Omental fat pad (tissue), 4 donors: ENCODE data around the gene PALB2. TPM values are rescaled to one million over a fixed set of nuclear protein-coding genes. Genes with fewer than 3 reads are reported as not detected.

ENCODE experiments used
- ATAC-seq: fragments of 150-250 bp; one replicate; pipeline ENCODE4 v1.9.1; 2016; ENCODE audit warnings: mild to moderate bottlenecking, moderate library complexity; ENCODE audit not compliant: low FRiP score
- DNase-seq: peaks from one replicate; pipeline ENCODE4 v3.0.0-alpha.2; 2019; ENCODE audit warnings: low spot score
- total RNA-seq, 4 donors: library from RNA; depleted of rRNA; stranded (reverse); fragments of >200 nt; gene quantifications; one replicate each; pipeline ENCODE4 v1.1.0, GENCODE V29; 2016
- TF ChIP-seq, protein P1 (sequence below), 3 donors: fragments of 450-650 bp; IDR thresholded peaks; one replicate each; pipeline ENCODE4 v1.5.1; 2016 to 2017; ENCODE audit warnings: antibody characterized with exemption in 3 of 3, mild to moderate bottlenecking in 3 of 3, moderate library complexity in 2 of 3

Gene PALB2
- total RNA-seq, 4 donors from 2014 or later, result 6.3 to 13.8 (median 11.9) TPM

DNA sequence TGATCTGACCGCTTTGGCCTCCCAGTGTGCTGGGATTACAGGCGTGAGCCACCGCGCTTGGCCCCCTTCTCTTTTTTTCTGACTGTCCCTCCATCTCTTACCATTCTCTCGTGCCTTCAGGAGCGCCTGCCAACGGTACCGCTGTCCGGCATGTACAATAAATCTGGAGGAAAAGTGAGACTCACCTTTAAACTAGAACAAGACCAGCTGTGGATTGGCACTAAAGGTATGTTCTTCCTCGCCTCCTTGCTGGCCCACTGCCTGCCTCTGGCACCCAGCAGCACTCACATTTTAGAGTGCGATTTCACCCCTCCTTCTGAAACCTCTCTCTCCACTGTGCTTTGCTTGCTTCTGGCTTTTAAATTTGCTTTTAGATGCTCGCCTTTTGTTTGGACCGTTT is 78.6 kb downstream of the PALB2 start:
- DNase-seq (no peak), ATAC-seq (no peak)
- TF ChIP-seq, protein P1, sequence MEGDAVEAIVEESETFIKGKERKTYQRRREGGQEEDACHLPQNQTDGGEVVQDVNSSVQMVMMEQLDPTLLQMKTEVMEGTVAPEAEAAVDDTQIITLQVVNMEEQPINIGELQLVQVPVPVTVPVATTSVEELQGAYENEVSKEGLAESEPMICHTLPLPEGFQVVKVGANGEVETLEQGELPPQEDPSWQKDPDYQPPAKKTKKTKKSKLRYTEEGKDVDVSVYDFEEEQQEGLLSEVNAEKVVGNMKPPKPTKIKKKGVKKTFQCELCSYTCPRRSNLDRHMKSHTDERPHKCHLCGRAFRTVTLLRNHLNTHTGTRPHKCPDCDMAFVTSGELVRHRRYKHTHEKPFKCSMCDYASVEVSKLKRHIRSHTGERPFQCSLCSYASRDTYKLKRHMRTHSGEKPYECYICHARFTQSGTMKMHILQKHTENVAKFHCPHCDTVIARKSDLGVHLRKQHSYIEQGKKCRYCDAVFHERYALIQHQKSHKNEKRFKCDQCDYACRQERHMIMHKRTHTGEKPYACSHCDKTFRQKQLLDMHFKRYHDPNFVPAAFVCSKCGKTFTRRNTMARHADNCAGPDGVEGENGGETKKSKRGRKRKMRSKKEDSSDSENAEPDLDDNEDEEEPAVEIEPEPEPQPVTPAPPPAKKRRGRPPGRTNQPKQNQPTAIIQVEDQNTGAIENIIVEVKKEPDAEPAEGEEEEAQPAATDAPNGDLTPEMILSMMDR (IDR thresholded peaks at IDR 0.05), result no peak

DNA sequence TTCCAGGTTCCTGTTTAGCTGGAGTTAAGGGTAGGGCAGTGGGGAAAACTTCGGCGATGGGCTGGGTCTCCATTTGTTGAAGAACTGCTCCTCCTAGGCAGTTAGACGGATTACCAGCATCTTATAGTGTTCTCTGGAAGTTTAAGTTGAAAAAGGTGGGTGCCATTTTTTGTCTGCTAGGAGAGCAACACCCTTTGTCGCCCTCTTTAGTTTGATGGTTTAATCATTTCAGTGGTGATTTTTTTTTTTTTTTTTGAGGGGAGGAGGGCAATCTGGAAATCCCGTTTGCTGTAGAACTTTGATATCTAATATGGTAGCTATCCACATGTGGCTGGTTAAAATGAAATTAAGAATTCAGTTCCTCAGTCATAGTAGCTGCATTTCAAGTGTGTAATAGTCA is 79.5 kb downstream of the PALB2 start:
- ATAC-seq (no peak), DNase-seq (no peak)
- TF ChIP-seq, protein P1 (IDR thresholded peaks at IDR 0.05), result no peak

DNA sequence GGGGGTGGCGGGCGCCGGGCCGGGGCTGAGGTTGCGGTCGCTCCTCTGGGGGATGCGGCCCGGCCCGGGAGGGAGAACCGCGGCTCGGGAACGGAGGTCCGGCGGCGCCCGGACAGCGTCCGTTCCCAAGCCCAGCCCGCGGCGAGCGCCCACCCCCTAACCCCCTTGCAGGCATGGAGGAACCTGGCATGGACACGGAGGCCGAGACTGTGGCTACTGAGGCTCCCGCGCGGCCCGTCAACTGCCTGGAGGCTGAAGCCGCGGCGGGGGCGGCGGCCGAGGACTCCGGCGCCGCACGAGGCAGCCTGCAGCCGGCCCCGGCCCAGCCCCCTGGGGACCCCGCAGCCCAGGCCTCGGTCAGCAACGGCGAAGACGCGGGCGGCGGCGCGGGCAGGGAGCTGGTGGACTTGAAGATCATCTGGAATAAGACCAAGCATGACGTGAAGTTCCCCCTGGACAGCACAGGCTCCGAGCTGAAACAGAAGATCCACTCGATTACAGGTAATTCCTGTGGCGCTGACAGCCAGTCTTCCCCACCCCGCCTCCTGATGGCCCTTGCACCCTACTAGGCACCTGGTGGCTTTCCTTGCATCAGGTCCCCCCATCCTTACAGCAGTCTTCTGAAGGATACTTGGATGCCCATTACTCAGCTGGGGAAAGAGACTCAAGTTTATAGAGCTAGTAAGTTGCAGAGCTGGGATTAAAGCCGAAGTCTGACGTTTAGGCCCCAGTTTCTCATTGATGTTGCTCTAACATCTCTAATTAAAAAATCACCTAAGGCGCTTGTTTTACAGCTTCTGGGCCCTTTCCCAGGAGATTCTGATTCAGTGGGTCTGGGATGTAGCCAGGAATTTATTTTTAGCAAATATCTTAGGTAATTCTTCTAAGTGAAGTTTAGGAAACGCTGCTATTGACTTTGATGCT is 83.1 kb downstream of the PALB2 start:
- ATAC-seq, result peak; percentile 21
- TF ChIP-seq, protein P1 (IDR thresholded peaks at IDR 0.05), result no peak
- no peak for DNase-seq

DNA sequence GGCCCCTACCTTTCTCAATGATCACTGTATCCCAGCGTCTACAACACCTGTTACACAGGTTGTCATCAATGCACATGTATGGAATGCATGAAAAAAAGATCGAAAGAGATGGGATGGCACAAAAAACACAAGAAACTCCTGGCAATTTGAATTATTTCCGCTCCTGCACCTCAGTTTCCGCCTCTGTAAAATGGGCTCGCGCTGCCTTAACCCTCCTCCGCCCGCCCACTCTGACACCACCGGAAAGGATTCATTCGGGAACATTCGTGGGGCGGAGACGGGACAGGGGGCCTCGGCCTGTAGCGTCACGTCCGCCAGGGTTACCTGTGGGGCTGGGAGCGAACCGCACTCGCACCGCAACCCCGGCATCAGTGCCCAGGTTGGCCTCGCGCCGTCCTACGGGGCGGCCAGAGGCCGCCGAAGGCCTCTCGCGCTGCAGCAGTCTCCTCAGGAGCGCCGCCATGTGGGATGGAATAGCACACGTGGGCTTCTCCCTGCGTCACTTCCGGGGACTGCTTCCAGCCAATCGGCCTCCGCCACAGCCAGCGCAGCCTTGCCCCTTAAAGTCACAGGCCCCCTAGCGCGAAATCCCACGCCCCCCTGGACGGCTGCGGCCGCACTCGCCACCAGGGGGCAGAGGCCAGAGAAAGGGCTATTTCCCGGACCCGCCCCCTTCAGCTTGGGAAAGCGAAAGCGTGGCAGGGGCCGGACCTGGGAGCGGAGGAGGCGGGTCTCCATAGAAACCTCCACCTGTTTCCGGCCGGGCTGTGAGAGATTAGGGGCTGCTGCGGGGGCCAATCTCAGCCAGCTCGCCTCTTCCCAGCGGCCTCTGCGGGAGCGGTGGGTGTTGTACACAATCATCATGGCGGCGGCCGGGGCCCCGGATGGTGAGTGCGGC is 84.0 kb downstream of the PALB2 start, which contains the start of the genes EARS2 and UBFD1:
TSS of gene EARS2 (minus strand) at position 470 of the 898 bp plus-strand sequence. CDS start at position 463, 7 bp downstream.
TSS of gene UBFD1 (plus strand) at position 847 of the 898 bp plus-strand sequence. CDS start at position 863, 16 bp downstream.
- ATAC-seq, result peak; percentile 99
- TF ChIP-seq, protein P1 (IDR thresholded peaks at IDR 0.05), result peak in 2 of 3 donors; percentile 95 to 97
- peak; percentile 98 for DNase-seq

DNA sequence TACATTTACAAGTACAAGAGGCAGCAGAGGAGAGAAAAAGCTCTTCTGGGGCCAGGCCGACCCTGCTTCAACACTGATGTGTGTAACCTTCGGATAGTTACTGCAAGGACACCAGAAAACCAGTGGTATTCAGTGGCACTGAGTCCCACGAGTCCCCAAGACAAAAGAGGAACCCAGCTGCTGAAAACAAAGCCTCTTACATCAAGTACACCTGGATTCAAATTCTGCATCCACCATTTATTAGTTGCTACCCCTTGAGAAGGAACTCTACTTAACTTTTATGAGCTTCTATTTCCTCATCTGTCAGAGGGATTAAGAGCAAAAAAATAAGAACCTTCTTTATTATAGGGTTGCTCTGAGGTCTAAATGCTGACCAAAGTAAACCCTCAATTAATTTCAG is 86.6 kb downstream of the PALB2 start:
- TF ChIP-seq, protein P1 (IDR thresholded peaks at IDR 0.05), result no peak
- DNase-seq (no peak), ATAC-seq (no peak)

Other genes starting within 250 kb of the PALB2 start
- gene COG7, start 188.1 kb downstream of the PALB2 start, total RNA-seq, result 10 to 100 TPM; 12.0 to 23.0 (median 13.3) TPM
- 10 to 100 TPM; 35.5 to 59.3 (median 40.8) TPM for gene GGA2, start 130.8 kb downstream of the PALB2 start, total RNA-seq
- 10 to 100 TPM; 18.1 to 24.3 (median 21.4) TPM for gene EARS2, start 84.0 kb downstream of the PALB2 start, total RNA-seq
- 10 to 100 TPM; 55.8 to 89.1 (median 66.5) TPM for gene UBFD1, start 83.6 kb downstream of the PALB2 start, total RNA-seq
- 10 to 100 TPM; 48.5 to 92.6 (median 73.4) TPM for gene NDUFAB1, start 45.0 kb downstream of the PALB2 start, total RNA-seq
- 10 to 100 TPM; 34.0 to 43.1 (median 38.0) TPM for gene DCTN5, start 156 bp upstream of the PALB2 start, total RNA-seq
- gene PLK1, start 37.6 kb upstream of the PALB2 start, total RNA-seq, result 1 to 10 TPM in 2 of 4 donors, under 1 TPM in 2; 0.65 to 7.7 (median 1.4) TPM
- not detected for gene ERN2, start 71.9 kb upstream of the PALB2 start, total RNA-seq
- gene CHP2, start 113.7 kb upstream of the PALB2 start, total RNA-seq, result not detected
- 10 to 100 TPM in 2 of 4 donors, 1 to 10 TPM in 2; 5.3 to 18.6 (median 11.1) TPM for gene PRKCB, start 194.7 kb upstream of the PALB2 start, total RNA-seq